Neural cell (in vitro differentiated cells): Measurements from ENCODE around the gene OTUD4.

ENCODE experiments used
- EP300 ChIP-seq: fragments of 450-650 bp; conservative IDR thresholded peaks from 2 replicates; pipeline ENCODE4 v1.6.1; 2014; ENCODE audit warnings: antibody characterized with exemption, mild to moderate bottlenecking, moderate library complexity; ENCODE audit not compliant: poor library complexity, severe bottlenecking
- EZH2 ChIP-seq: fragments of 200-600, 300-800 bp; shearing (Covaris generic), sonication (generic); IDR thresholded peaks from 2 replicates; pipeline ENCODE4 v1.6.1; 2014; ENCODE audit warnings: antibody characterized with exemption, low read length, borderline replicate concordance, mild to moderate bottlenecking; ENCODE audit not compliant: insufficient read depth, poor library complexity, severe bottlenecking
- MXI1 ChIP-seq: fragments of 450-650 bp; conservative IDR thresholded peaks from 2 replicates; pipeline ENCODE4 v1.6.1; 2014; ENCODE audit warnings: antibody characterized with exemption, mild to moderate bottlenecking; ENCODE audit not compliant: poor library complexity, severe bottlenecking
- POLR2AphosphoS5 ChIP-seq: IDR thresholded peaks from 2 replicates; pipeline ENCODE4 v1.6.1; 2012
- SMC3 ChIP-seq: fragments of 450-650 bp; conservative IDR thresholded peaks from 2 replicates; pipeline ENCODE4 v1.6.1; 2014; ENCODE audit warnings: antibody characterized with exemption, mild to moderate bottlenecking, moderate library complexity; ENCODE audit not compliant: poor library complexity
- TAF1 ChIP-seq: IDR thresholded peaks from 2 replicates; pipeline ENCODE4 v1.6.1; 2012; ENCODE audit warnings: low read depth
- TF ChIP-seq, protein P1 (sequence below): fragments of 450-650 bp; IDR thresholded peaks from 2 replicates; pipeline ENCODE4 v1.5.1; 2014; ENCODE audit warnings: antibody characterized with exemption, mild to moderate bottlenecking, moderate library complexity; ENCODE audit not compliant: poor library complexity, severe bottlenecking
- TF ChIP-seq, protein P2 (sequence below): IDR thresholded peaks from 2 replicates; pipeline ENCODE4 v1.6.1; 2012; ENCODE audit warnings: borderline replicate concordance

GRCh38 chr4:145101091-145101490 lies 79.3 kb downstream of the OTUD4 start:
- TF ChIP-seq, protein P1, sequence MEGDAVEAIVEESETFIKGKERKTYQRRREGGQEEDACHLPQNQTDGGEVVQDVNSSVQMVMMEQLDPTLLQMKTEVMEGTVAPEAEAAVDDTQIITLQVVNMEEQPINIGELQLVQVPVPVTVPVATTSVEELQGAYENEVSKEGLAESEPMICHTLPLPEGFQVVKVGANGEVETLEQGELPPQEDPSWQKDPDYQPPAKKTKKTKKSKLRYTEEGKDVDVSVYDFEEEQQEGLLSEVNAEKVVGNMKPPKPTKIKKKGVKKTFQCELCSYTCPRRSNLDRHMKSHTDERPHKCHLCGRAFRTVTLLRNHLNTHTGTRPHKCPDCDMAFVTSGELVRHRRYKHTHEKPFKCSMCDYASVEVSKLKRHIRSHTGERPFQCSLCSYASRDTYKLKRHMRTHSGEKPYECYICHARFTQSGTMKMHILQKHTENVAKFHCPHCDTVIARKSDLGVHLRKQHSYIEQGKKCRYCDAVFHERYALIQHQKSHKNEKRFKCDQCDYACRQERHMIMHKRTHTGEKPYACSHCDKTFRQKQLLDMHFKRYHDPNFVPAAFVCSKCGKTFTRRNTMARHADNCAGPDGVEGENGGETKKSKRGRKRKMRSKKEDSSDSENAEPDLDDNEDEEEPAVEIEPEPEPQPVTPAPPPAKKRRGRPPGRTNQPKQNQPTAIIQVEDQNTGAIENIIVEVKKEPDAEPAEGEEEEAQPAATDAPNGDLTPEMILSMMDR, result no peak
- TF ChIP-seq EP300 (no peak), EZH2 (no peak), SMC3 (no peak), TAF1 (no peak), POLR2AphosphoS5 (no peak), MXI1 (no peak)
- TF ChIP-seq, protein P2, sequence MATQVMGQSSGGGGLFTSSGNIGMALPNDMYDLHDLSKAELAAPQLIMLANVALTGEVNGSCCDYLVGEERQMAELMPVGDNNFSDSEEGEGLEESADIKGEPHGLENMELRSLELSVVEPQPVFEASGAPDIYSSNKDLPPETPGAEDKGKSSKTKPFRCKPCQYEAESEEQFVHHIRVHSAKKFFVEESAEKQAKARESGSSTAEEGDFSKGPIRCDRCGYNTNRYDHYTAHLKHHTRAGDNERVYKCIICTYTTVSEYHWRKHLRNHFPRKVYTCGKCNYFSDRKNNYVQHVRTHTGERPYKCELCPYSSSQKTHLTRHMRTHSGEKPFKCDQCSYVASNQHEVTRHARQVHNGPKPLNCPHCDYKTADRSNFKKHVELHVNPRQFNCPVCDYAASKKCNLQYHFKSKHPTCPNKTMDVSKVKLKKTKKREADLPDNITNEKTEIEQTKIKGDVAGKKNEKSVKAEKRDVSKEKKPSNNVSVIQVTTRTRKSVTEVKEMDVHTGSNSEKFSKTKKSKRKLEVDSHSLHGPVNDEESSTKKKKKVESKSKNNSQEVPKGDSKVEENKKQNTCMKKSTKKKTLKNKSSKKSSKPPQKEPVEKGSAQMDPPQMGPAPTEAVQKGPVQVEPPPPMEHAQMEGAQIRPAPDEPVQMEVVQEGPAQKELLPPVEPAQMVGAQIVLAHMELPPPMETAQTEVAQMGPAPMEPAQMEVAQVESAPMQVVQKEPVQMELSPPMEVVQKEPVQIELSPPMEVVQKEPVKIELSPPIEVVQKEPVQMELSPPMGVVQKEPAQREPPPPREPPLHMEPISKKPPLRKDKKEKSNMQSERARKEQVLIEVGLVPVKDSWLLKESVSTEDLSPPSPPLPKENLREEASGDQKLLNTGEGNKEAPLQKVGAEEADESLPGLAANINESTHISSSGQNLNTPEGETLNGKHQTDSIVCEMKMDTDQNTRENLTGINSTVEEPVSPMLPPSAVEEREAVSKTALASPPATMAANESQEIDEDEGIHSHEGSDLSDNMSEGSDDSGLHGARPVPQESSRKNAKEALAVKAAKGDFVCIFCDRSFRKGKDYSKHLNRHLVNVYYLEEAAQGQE, result no peak
